ENCODE measurements around the gene SEMA3F. TPM values are rescaled to one million over a fixed set of nuclear protein-coding genes. Genes with fewer than 3 reads are reported as not detected.

The SEMA3F gene
- total RNA-seq, 1 experiment from 2014 or later = 3.9 TPM

DNA sequence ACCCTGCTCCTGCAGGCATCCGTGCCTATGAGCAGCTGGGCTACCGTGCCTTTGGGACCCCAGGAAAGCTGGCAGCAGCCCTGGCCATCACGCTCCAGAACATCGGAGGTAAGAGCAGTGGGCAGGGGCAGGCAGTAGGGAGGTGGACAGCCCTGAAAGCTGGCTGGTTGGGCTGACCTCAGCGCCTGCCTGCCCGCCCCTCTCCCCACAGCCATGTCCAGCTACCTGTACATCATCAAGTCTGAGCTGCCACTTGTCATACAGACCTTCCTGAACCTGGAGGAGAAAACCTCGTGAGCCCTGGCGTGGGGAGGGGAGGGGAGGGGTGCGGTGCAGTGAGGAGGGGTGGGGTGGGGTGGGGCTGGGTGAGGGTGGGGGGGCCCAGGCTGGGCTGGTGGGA lies 60.4 kb downstream of the SEMA3F start:
- TF ChIP-seq EZH2 (IDR thresholded peaks at IDR 0.05; ENCODE audit: borderline replicate concordance, low read depth, low read length, poor library complexity, severe bottlenecking) = no peak
- TF ChIP-seq, protein P1, sequence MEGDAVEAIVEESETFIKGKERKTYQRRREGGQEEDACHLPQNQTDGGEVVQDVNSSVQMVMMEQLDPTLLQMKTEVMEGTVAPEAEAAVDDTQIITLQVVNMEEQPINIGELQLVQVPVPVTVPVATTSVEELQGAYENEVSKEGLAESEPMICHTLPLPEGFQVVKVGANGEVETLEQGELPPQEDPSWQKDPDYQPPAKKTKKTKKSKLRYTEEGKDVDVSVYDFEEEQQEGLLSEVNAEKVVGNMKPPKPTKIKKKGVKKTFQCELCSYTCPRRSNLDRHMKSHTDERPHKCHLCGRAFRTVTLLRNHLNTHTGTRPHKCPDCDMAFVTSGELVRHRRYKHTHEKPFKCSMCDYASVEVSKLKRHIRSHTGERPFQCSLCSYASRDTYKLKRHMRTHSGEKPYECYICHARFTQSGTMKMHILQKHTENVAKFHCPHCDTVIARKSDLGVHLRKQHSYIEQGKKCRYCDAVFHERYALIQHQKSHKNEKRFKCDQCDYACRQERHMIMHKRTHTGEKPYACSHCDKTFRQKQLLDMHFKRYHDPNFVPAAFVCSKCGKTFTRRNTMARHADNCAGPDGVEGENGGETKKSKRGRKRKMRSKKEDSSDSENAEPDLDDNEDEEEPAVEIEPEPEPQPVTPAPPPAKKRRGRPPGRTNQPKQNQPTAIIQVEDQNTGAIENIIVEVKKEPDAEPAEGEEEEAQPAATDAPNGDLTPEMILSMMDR (conservative IDR thresholded peaks at IDR 0.05; ENCODE audit: low read depth, low read length) = no peak
- H3K36me3 ChIP-seq (ENCODE audit: insufficient read depth, low read length, poor library complexity, severe bottlenecking) = no peaks in the 10 kb centered on the region

DNA sequence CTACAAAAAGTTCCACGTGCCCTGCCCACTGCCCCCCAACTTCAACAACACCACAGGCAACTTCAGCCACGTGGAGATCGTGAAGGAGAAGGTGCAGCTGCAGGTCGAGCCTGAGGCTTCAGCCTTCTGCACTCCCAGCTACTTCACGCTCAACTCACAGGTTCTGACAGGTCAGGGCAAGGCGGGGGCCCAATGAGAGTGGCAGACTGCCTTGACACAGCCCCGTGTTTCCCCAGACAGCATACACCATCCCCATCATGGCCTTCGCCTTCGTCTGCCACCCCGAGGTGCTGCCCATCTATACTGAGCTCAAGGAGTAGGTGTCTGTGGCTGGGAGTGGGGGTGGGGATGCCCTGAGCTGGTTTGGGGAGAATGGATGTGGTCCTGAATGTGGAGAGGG lies 62.6 kb downstream of the SEMA3F start:
- ChIA-PET POLR2A (ENCODE audit: low non-redundant PET) (no interaction called here), CTCF (no interaction called here)
- Histone ChIP-seq H3K4me1 (ENCODE audit: insufficient read depth, low read length, poor library complexity, severe bottlenecking) (no peaks in the 10 kb centered on the region), H3K4me3 (ENCODE audit: low read depth, low read length, poor library complexity, severe bottlenecking) (no peak overlapping the region), H3K36me3 (ENCODE audit: insufficient read depth, low read length, poor library complexity, severe bottlenecking) (no peaks in the 10 kb centered on the region), H3K27me3 (replicated peaks; ENCODE audit: insufficient read depth, low read depth, low read length, poor library complexity) (no peaks in the 10 kb centered on the region), H3K27ac (ENCODE audit: low read depth, low read length, poor library complexity, severe bottlenecking) (no peak overlapping the region), H3K9me3 (ENCODE audit: low read depth, low read length, poor library complexity, severe bottlenecking) (no peaks in the 10 kb centered on the region)
- DNase-seq (ENCODE audit: low spot score) = no peak
- no peak for TF ChIP-seq EZH2 (IDR thresholded peaks at IDR 0.05; ENCODE audit: borderline replicate concordance, low read depth, low read length, poor library complexity, severe bottlenecking)
- TF ChIP-seq, protein P1 (conservative IDR thresholded peaks at IDR 0.05; ENCODE audit: low read depth, low read length) = no peak
- BruUV-seq (replicated peaks) = no TSS peak
- intact Hi-C loops (cut with micrococcal nuclease; ENCODE audit: unreplicated experiment) = no loop called here

More for the DNA sequence above, 60.4 kb downstream of the SEMA3F start:
- BruUV-seq (replicated peaks) = no TSS peak
- intact Hi-C loops (cut with micrococcal nuclease; ENCODE audit: unreplicated experiment) = no loop called here
- ChIA-PET CTCF (no interaction called here), POLR2A (ENCODE audit: low non-redundant PET) (no interaction called here)
- Histone ChIP-seq H3K27me3 (replicated peaks; ENCODE audit: insufficient read depth, low read depth, low read length, poor library complexity) (no peaks in the 10 kb centered on the region), H3K9me3 (ENCODE audit: low read depth, low read length, poor library complexity, severe bottlenecking) (no peaks in the 10 kb centered on the region), H3K27ac (ENCODE audit: low read depth, low read length, poor library complexity, severe bottlenecking) (no peak overlapping the region), H3K4me1 (ENCODE audit: insufficient read depth, low read length, poor library complexity, severe bottlenecking) (no peaks in the 10 kb centered on the region), H3K4me3 (ENCODE audit: low read depth, low read length, poor library complexity, severe bottlenecking) (no peak overlapping the region)
- no peak for DNase-seq (ENCODE audit: low spot score)

DNA sequence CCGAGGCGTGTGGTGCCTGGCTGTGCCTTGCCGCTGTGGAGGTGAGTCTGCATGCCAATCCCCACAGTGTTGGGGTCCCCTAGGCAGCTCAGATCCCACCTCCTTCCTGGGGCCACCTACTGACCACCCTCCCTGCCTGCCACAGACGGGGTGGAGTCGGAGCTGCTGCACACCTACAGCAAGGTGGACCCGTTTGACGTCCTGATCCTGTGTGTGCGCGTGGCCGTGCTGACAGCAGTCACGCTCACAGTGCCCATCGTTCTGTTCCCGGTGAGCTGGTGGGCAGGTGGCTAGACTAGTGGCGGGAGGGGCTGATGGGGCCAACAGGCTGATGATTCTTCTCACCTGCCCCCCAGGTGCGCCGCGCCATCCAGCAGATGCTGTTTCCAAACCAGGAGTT lies 63.3 kb downstream of the SEMA3F start:
- H3K27me3 ChIP-seq (replicated peaks; ENCODE audit: insufficient read depth, low read depth, low read length, poor library complexity) = no peaks in the 10 kb centered on the region
- ChIA-PET POLR2A (ENCODE audit: low non-redundant PET) (no interaction called here), CTCF (no interaction called here)
- H3K4me3 ChIP-seq (ENCODE audit: low read depth, low read length, poor library complexity, severe bottlenecking) = no peak overlapping the region
- intact Hi-C loops (cut with micrococcal nuclease; ENCODE audit: unreplicated experiment) = no loop called here
- H3K4me1 ChIP-seq (ENCODE audit: insufficient read depth, low read length, poor library complexity, severe bottlenecking) = no peaks in the 10 kb centered on the region
- H3K27ac ChIP-seq (ENCODE audit: low read depth, low read length, poor library complexity, severe bottlenecking) = no peak overlapping the region
- no peak for DNase-seq (ENCODE audit: low spot score)
- TF ChIP-seq EZH2 (IDR thresholded peaks at IDR 0.05; ENCODE audit: borderline replicate concordance, low read depth, low read length, poor library complexity, severe bottlenecking) = no peak
- TF ChIP-seq, protein P1 (conservative IDR thresholded peaks at IDR 0.05; ENCODE audit: low read depth, low read length) = no peak
- no peaks in the 10 kb centered on the region for H3K9me3 ChIP-seq (ENCODE audit: low read depth, low read length, poor library complexity, severe bottlenecking)
- no TSS peak for BruUV-seq (replicated peaks)
- H3K36me3 ChIP-seq (ENCODE audit: insufficient read depth, low read length, poor library complexity, severe bottlenecking) = no peaks in the 10 kb centered on the region

All from A673 (cell line).